HEK293 (cell line): ENCODE measurements around the gene STAB2.
A peak's percentile ranks its signal among the peaks of the same experiment; 100 is the strongest.

ENCODE experiments used
- CTCF ChIA-PET: fragments of 350-600 bp; formaldehyde crosslinking; extraction: SDS; loops from one replicate; lab custom pipeline; 2021; ENCODE audit warnings: antibody characterized with exemption; lab: Yijun Ruan, JAX
- POLR2A ChIA-PET: fragments of 300-600 bp; formaldehyde crosslinking; extraction: SDS; loops from one replicate; lab custom pipeline; 2020; ENCODE audit warnings: antibody characterized with exemption, inconsistent platforms; lab: Yijun Ruan, JAX
- H3K27ac ChIP-seq: fragments of 200-500 bp; sonication (Bioruptor generic); 2 replicates; pipeline ENCODE4 v1.5.1; 2014; ENCODE audit warnings: low read depth, low read length, control low read depth, inconsistent platforms; ENCODE audit errors: extremely low read depth
- H3K36me3 ChIP-seq, 2 experiments: fragments of 200-500 bp in 1 of 2; sonication (Bioruptor generic) in 1 of 2; 1 replicate in 1 of 2; 2 replicates in 1 of 2; pipeline ENCODE4 v1.5.1; 2014 to 2017; ENCODE audit warnings: inconsistent platforms in 2 of 2, low read length in 2 of 2; ENCODE audit not compliant: control insufficient read depth in 2 of 2, insufficient read depth in 1 of 2
- H3K4me1 ChIP-seq: fragments of 200-500 bp; sonication (Bioruptor generic); 2 replicates; pipeline ENCODE4 v1.5.1; 2014; ENCODE audit warnings: mild to moderate bottlenecking, low read length, inconsistent platforms; ENCODE audit not compliant: control insufficient read depth, insufficient read depth
- H3K4me3 ChIP-seq: 2 replicates; pipeline ENCODE4 v1.5.1; 2011; ENCODE audit warnings: low read depth, mild to moderate bottlenecking, control low read depth, low read length, moderate library complexity
- H3K9me3 ChIP-seq: fragments of 200-500 bp; sonication (Bioruptor generic); 2 replicates; pipeline ENCODE4 v1.5.1; 2014; ENCODE audit warnings: low read depth, low read length, inconsistent platforms; ENCODE audit not compliant: control insufficient read depth, insufficient read depth
- GLIS1 ChIP-seq: fragments of 450-650 bp; formaldehyde crosslinking; IDR thresholded peaks from 2 replicates; pipeline ENCODE4 v1.5.1; 2016; ENCODE audit warnings: missing biosample characterization, missing genetic modification characterization
- YY1 ChIP-seq: fragments of 450-650 bp; formaldehyde crosslinking; IDR thresholded peaks from 2 replicates; pipeline ENCODE4 v1.5.1; 2018; ENCODE audit warnings: missing biosample characterization, missing genetic modification characterization
- ZBTB17 ChIP-seq: fragments of 450-650 bp; formaldehyde crosslinking; IDR thresholded peaks from 2 replicates; pipeline ENCODE4 v1.5.1; 2016; ENCODE audit warnings: missing biosample characterization, missing genetic modification characterization
- ZEB2 ChIP-seq: fragments of 450-650 bp; formaldehyde crosslinking; IDR thresholded peaks from 2 replicates; pipeline ENCODE4 v1.5.1; 2016; ENCODE audit warnings: missing biosample characterization, missing genetic modification characterization
- ZNF121 ChIP-seq: fragments of 450-650 bp; formaldehyde crosslinking; IDR thresholded peaks from 2 replicates; pipeline ENCODE4 v1.5.1; 2016; ENCODE audit warnings: missing biosample characterization, missing genetic modification characterization
- ZNF16 ChIP-seq: fragments of 450-650 bp; formaldehyde crosslinking; IDR thresholded peaks from 2 replicates; pipeline ENCODE4 v1.5.1; 2016; ENCODE audit warnings: low read depth, missing biosample characterization, missing genetic modification characterization
- ZNF24 ChIP-seq: fragments of 450-650 bp; formaldehyde crosslinking; IDR thresholded peaks from 2 replicates; pipeline ENCODE4 v1.5.1; 2016; ENCODE audit warnings: missing biosample characterization, missing genetic modification characterization
- ZNF335 ChIP-seq: fragments of 450-650 bp; formaldehyde crosslinking; conservative IDR thresholded peaks from 2 replicates; pipeline ENCODE4 v1.5.1; 2016; ENCODE audit warnings: missing biosample characterization, missing genetic modification characterization
- ZNF561 ChIP-seq: fragments of 450-650 bp; IDR thresholded peaks from 2 replicates; pipeline ENCODE4 v1.5.1; 2018; ENCODE audit warnings: missing biosample characterization, missing genetic modification characterization, borderline replicate concordance
- ZNF654 ChIP-seq: fragments of 450-650 bp; formaldehyde crosslinking; IDR thresholded peaks from 2 replicates; pipeline ENCODE4 v1.5.1; 2016; ENCODE audit warnings: low read depth, missing biosample characterization, missing genetic modification characterization
- TF ChIP-seq, protein P1 (sequence below): fragments of 450-650 bp; formaldehyde crosslinking; IDR thresholded peaks from 2 replicates; pipeline ENCODE4 v1.5.1; 2016; ENCODE audit warnings: missing biosample characterization, missing genetic modification characterization
- TF ChIP-seq, protein P2 (sequence below): fragments of 450-650 bp; formaldehyde crosslinking; IDR thresholded peaks from 2 replicates; pipeline ENCODE4 v1.5.1; 2016; ENCODE audit warnings: missing biosample characterization, missing genetic modification characterization
- TF ChIP-seq, protein P3 (sequence below): fragments of 450-650 bp; formaldehyde crosslinking; IDR thresholded peaks from 2 replicates; pipeline ENCODE4 v1.5.1; 2016; ENCODE audit warnings: missing biosample characterization, missing genetic modification characterization
- TF ChIP-seq, protein P4 (sequence below): fragments of 450-650 bp; formaldehyde crosslinking; IDR thresholded peaks from 2 replicates; pipeline ENCODE4 v1.5.1; 2016; ENCODE audit warnings: missing biosample characterization, missing genetic modification characterization
- TF ChIP-seq, protein P5 (sequence below): fragments of 450-650 bp; formaldehyde crosslinking; IDR thresholded peaks from 2 replicates; pipeline ENCODE4 v1.5.1; 2017; ENCODE audit warnings: missing biosample characterization, mild to moderate bottlenecking, missing genetic modification characterization, moderate library complexity
- TF ChIP-seq, protein P6 (sequence below): fragments of 450-650 bp; formaldehyde crosslinking; IDR thresholded peaks from 2 replicates; pipeline ENCODE4 v1.5.1; 2017; ENCODE audit warnings: missing biosample characterization, missing genetic modification characterization

STAB2 gene

DNA sequence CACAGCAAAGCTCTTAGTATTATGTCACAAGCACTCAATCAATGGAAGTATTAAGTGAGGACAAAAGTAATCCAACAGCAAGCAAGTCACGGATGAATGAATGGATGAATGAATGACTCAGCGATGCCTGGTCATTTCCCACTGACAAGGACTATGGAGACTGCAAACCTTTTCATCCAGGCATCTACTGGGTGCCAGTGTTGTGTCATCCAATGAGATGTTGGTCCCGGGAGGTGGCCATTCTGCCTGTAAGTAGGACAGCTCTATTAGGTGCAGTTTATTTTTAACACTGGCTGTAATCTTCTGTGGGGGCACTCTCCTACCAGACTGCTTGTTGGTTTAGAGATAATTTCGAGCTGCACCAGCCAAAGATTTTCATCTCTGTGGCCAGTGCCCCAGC, 39.4 kb downstream of the STAB2 start:
- TF ChIP-seq, protein P1, sequence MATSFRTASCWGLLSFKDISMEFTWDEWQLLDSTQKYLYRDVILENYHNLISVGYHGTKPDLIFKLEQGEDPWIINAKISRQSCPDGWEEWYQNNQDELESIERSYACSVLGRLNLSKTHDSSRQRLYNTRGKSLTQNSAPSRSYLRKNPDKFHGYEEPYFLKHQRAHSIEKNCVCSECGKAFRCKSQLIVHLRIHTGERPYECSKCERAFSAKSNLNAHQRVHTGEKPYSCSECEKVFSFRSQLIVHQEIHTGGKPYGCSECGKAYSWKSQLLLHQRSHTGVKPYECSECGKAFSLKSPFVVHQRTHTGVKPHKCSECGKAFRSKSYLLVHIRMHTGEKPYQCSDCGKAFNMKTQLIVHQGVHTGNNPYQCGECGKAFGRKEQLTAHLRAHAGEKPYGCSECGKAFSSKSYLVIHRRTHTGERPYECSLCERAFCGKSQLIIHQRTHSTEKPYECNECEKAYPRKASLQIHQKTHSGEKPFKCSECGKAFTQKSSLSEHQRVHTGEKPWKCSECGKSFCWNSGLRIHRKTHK, result no peak
- TF ChIP-seq, protein P2, sequence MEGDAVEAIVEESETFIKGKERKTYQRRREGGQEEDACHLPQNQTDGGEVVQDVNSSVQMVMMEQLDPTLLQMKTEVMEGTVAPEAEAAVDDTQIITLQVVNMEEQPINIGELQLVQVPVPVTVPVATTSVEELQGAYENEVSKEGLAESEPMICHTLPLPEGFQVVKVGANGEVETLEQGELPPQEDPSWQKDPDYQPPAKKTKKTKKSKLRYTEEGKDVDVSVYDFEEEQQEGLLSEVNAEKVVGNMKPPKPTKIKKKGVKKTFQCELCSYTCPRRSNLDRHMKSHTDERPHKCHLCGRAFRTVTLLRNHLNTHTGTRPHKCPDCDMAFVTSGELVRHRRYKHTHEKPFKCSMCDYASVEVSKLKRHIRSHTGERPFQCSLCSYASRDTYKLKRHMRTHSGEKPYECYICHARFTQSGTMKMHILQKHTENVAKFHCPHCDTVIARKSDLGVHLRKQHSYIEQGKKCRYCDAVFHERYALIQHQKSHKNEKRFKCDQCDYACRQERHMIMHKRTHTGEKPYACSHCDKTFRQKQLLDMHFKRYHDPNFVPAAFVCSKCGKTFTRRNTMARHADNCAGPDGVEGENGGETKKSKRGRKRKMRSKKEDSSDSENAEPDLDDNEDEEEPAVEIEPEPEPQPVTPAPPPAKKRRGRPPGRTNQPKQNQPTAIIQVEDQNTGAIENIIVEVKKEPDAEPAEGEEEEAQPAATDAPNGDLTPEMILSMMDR (tag by site-specific recombination), result peak; percentile 80
- peak; percentile 25; the same call in 1 of the 2 replicates for TF ChIP-seq ZBTB17 (tag by site-specific recombination)
- no peak for TF ChIP-seq ZNF16 (tag by site-specific recombination)
- peak; percentile 84 for TF ChIP-seq ZNF654 (tag by site-specific recombination)
- peak; percentile 39; the same call in 1 of the 2 replicates for TF ChIP-seq ZNF561 (tag by site-specific recombination)
- TF ChIP-seq, protein P3, sequence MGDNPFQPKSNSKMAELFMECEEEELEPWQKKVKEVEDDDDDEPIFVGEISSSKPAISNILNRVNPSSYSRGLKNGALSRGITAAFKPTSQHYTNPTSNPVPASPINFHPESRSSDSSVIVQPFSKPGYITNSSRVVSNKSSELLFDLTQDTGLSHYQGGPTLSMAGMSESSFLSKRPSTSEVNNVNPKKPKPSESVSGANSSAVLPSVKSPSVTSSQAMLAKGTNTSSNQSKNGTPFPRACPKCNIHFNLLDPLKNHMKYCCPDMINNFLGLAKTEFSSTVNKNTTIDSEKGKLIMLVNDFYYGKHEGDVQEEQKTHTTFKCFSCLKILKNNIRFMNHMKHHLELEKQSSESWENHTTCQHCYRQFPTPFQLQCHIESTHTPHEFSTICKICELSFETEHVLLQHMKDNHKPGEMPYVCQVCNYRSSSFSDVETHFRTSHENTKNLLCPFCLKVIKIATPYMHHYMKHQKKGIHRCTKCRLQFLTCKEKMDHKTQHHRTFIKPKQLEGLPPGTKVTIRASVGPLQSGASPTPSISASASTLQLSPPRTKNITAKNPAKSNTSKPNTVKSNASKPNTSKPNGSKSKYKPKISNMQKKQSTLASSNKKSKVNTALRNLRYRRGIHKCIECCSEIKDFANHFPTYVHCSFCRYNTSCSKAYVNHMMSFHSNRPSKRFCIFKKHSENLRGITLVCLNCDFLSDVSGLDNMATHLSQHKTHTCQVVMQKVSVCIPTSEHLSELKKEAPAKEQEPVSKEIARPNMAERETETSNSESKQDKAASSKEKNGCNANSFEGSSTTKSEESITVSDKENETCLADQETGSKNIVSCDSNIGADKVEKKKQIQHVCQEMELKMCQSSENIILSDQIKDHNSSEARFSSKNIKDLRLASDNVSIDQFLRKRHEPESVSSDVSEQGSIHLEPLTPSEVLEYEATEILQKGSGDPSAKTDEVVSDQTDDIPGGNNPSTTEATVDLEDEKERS, result no peak
- peak; percentile 87 for TF ChIP-seq ZNF335 (tag by site-specific recombination)
- peak; percentile 91 for TF ChIP-seq ZNF24 (tag by site-specific recombination)
- no peak for TF ChIP-seq YY1
- TF ChIP-seq, protein P4, sequence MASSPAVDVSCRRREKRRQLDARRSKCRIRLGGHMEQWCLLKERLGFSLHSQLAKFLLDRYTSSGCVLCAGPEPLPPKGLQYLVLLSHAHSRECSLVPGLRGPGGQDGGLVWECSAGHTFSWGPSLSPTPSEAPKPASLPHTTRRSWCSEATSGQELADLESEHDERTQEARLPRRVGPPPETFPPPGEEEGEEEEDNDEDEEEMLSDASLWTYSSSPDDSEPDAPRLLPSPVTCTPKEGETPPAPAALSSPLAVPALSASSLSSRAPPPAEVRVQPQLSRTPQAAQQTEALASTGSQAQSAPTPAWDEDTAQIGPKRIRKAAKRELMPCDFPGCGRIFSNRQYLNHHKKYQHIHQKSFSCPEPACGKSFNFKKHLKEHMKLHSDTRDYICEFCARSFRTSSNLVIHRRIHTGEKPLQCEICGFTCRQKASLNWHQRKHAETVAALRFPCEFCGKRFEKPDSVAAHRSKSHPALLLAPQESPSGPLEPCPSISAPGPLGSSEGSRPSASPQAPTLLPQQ, result 0 out of 2 replicates have a peak, but pooled peaks have one; percentile 33
- peak; percentile 52 for TF ChIP-seq GLIS1 (tag by site-specific recombination)
- H3K4me3 ChIP-seq, result no peak overlapping the region
- no peak overlapping the region for H3K27ac ChIP-seq
- CTCF ChIA-PET, result interaction anchor here (0.6 to 2.3 kb wide), 9 partner anchors 52 to 483 kb away, joined by 3 to 7 read pairs (median 4); no protein-coding TSS in a partner anchor
- no peaks in the 10 kb centered on the region for H3K4me1 ChIP-seq
- no peaks in the 10 kb centered on the region for H3K36me3 ChIP-seq
- no peaks in the 10 kb centered on the region for H3K9me3 ChIP-seq
- POLR2A ChIA-PET, result no interaction called here

DNA sequence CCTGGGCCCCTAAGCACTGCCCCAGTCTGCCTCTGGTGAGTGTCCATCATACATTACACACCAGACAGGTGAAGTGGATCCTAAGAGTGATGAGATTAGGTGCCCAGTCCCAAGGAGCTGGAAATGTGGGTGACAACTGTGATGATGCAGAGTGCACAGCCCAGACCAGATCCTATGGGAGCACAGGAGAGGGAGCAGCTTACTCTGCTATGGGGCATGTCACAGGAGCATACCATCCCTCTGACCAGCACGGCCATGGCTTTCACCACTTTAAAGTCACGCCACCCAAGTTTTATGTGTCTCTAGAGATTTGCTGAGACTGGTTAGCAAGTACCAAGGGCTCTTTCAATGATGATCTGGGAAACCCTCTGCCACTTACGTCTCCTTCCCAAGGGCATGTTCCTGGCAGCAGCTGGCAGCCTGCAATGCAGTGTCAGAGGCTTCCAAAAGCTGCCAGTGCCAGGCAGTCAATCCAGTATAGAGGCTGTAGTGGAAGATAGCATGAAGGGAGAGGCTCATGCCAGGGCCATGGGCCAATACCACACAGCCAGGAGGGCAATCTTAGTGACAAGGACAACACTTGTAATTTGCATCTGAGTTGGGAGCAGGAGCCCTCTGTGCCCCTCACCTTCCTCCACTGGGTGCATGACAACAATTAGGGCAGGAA, 40.2 kb downstream of the STAB2 start:
- ChIA-PET POLR2A (no interaction called here), CTCF (interaction anchor here (0.6 to 2.3 kb wide), 9 partner anchors 67 to 482 kb away, joined by 3 to 7 read pairs (median 4); no protein-coding TSS in a partner anchor)
- Histone ChIP-seq H3K4me3 (no peak overlapping the region), H3K27ac (no peak overlapping the region), H3K4me1 (no peaks in the 10 kb centered on the region), H3K36me3 (no peaks in the 10 kb centered on the region), H3K9me3 (no peaks in the 10 kb centered on the region)
- TF ChIP-seq ZNF121, result no peak
- TF ChIP-seq, protein P5, sequence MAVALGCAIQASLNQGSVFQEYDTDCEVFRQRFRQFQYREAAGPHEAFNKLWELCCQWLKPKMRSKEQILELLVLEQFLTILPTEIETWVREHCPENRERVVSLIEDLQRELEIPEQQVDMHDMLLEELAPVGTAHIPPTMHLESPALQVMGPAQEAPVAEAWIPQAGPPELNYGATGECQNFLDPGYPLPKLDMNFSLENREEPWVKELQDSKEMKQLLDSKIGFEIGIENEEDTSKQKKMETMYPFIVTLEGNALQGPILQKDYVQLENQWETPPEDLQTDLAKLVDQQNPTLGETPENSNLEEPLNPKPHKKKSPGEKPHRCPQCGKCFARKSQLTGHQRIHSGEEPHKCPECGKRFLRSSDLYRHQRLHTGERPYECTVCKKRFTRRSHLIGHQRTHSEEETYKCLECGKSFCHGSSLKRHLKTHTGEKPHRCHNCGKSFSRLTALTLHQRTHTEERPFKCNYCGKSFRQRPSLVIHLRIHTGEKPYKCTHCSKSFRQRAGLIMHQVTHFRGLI (tag by site-specific recombination), result no peak
- TF ChIP-seq ZBTB17 (tag by site-specific recombination), result no peak
- TF ChIP-seq, protein P6, sequence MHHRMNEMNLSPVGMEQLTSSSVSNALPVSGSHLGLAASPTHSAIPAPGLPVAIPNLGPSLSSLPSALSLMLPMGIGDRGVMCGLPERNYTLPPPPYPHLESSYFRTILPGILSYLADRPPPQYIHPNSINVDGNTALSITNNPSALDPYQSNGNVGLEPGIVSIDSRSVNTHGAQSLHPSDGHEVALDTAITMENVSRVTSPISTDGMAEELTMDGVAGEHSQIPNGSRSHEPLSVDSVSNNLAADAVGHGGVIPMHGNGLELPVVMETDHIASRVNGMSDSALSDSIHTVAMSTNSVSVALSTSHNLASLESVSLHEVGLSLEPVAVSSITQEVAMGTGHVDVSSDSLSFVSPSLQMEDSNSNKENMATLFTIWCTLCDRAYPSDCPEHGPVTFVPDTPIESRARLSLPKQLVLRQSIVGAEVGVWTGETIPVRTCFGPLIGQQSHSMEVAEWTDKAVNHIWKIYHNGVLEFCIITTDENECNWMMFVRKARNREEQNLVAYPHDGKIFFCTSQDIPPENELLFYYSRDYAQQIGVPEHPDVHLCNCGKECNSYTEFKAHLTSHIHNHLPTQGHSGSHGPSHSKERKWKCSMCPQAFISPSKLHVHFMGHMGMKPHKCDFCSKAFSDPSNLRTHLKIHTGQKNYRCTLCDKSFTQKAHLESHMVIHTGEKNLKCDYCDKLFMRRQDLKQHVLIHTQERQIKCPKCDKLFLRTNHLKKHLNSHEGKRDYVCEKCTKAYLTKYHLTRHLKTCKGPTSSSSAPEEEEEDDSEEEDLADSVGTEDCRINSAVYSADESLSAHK (tag by site-specific recombination), result no peak
- no peak for TF ChIP-seq ZNF335 (tag by site-specific recombination)
- no peak for TF ChIP-seq ZEB2 (tag by site-specific recombination)
